Measurements from ENCODE around the gene TSPAN14. TPM values are rescaled to one million over a fixed set of nuclear protein-coding genes. Genes with fewer than 3 reads are reported as not detected.

TSPAN14 gene
- total and polyA plus RNA-seq, 10 of the 15 experiments (the other 5 are each of a cell fraction or from before 2014, with no cell fraction given): 2.5 to 31.7 (median 17.9) TPM

GRCh38 chr10:80535671-80536360, 81.7 kb downstream of the TSPAN14 start (continued):
- TF ChIP-seq SUPT20H (IDR thresholded peaks at IDR 0.05; ENCODE audit: borderline replicate concordance, control insufficient read depth, low read depth, low read length) (no peak), MYC (IDR thresholded peaks at IDR 0.05; ENCODE audit: insufficient read depth, insufficient read length, insufficient replicate concordance, low read length, severe bottlenecking) (peak; percentile 33), ZNF207 (IDR thresholded peaks at IDR 0.05; ENCODE audit: borderline replicate concordance) (no peak), GABPA (IDR thresholded peaks at IDR 0.05; ENCODE audit: low read depth) (0 out of 2 replicates have a peak, but pooled peaks have one; percentile 46), POLR2AphosphoS2 (IDR thresholded peaks at IDR 0.05; ENCODE audit: low read depth, low read length) (peak; percentile 48; the same call in 1 of the 2 replicates), NR2F1 (conservative IDR thresholded peaks at IDR 0.05) (peak; percentile 81), BCL3 (IDR thresholded peaks at IDR 0.05; ENCODE audit: borderline replicate concordance, insufficient read depth, low read depth, low read length, poor library complexity, severe bottlenecking) (no peak), SUZ12 (IDR thresholded peaks at IDR 0.05; ENCODE audit: unreplicated experiment) (no peak), BHLHE40 (IDR thresholded peaks at IDR 0.05; ENCODE audit: borderline replicate concordance in 1 of 2, low read depth in 2 of 2, low read length in 1 of 2) (peak in 1 of 2 experiments; percentile 60; a peak in 2 of 4 replicates), IRF5 (IDR thresholded peaks at IDR 0.05; ENCODE audit: borderline replicate concordance) (no peak), BCLAF1 (IDR thresholded peaks at IDR 0.05) (no peak), CBX3 (IDR thresholded peaks at IDR 0.05; ENCODE audit: borderline replicate concordance, low read depth) (no peak), MAX (IDR thresholded peaks at IDR 0.05; ENCODE audit: low read depth, low read length) (0 out of 2 replicates have a peak, but pooled peaks have one; percentile 35), ZSCAN29 (IDR thresholded peaks at IDR 0.05) (no peak), TBL1XR1 (IDR thresholded peaks at IDR 0.05; ENCODE audit: low read depth, low read length) (peak; percentile 19; the same call in 1 of the 2 replicates), SPI1 (IDR thresholded peaks at IDR 0.05; ENCODE audit: borderline replicate concordance, insufficient read depth, low read depth, low read length) (no peak), ATF3 (IDR thresholded peaks at IDR 0.05; ENCODE audit: borderline replicate concordance, extremely low read depth, low read depth, low read length) (no peak)
